Activated CD4-positive, CD25-positive, alpha-beta regulatory T cell treated with anti-CD3 and anti-CD28 coated beads, Interleukin-2, amount 50 U/mL, for 72 hours (primary cell): ENCODE results near the gene EEIG1.
"Not testable (repeated sequence)": the region's sequence is repeated elsewhere in the genome, so short reads cannot be mapped to it uniquely, and the experiment has no call there.

Experiments used
- DNase-seq: peaks from one replicate; pipeline ENCODE4 v3.0.0; 2021

The EEIG1 gene

GRCh38 chr9:127980706-127981558, at the start of gene EEIG1:
Gene EEIG1 (minus strand): TSS chr9:127980989. CDS start chr9:127980137, 852 bp downstream.
- peak; percentile 99 for DNase-seq

GRCh38 chr9:128027705-128028104, 46.9 kb upstream of the EEIG1 start:
- DNase-seq = no peak

GRCh38 chr9:128026773-128027541, 46.2 kb upstream of the EEIG1 start:
- DNase-seq = peak; percentile 59

GRCh38 chr9:128026255-128026772, 45.5 kb upstream of the EEIG1 start:
- DNase-seq = peak; percentile 70

GRCh38 chr9:128025736-128026135, 44.9 kb upstream of the EEIG1 start:
- no peak for DNase-seq

- DNase-seq = no peak
Observed at GRCh38 chr9:128024761-128025308, 44.0 kb upstream of the EEIG1 start.

- not testable (repeated sequence) for DNase-seq
Observed at GRCh38 chr9:128023671-128024070, 42.9 kb upstream of the EEIG1 start.

GRCh38 chr9:128022886-128023285, 42.1 kb upstream of the EEIG1 start:
- no peak for DNase-seq

- DNase-seq = no peak
Observed at GRCh38 chr9:128021098-128021497, 40.3 kb upstream of the EEIG1 start.

GRCh38 chr9:128020692-128021091, 39.9 kb upstream of the EEIG1 start:
- DNase-seq = no peak

- no peak for DNase-seq
Observed at GRCh38 chr9:128015696-128016095, 34.9 kb upstream of the EEIG1 start.

GRCh38 chr9:128011071-128011817, 30.5 kb upstream of the EEIG1 start:
- no peak for DNase-seq

GRCh38 chr9:128009639-128010038, 28.9 kb upstream of the EEIG1 start:
- no peak for DNase-seq

- no peak for DNase-seq
Observed at GRCh38 chr9:128008171-128008570, 27.4 kb upstream of the EEIG1 start.

GRCh38 chr9:128007566-128008138, 26.9 kb upstream of the EEIG1 start:
- peak; percentile 82 for DNase-seq

- no peak for DNase-seq
Observed at GRCh38 chr9:128006332-128006996, 25.7 kb upstream of the EEIG1 start.

- no peak for DNase-seq
Observed at GRCh38 chr9:128005923-128006322, 25.1 kb upstream of the EEIG1 start.

GRCh38 chr9:128003966-128004604, 23.3 kb upstream of the EEIG1 start:
- no peak for DNase-seq

- DNase-seq = no peak
Observed at GRCh38 chr9:128002959-128003358, 22.2 kb upstream of the EEIG1 start.

GRCh38 chr9:128001779-128002298, 21.1 kb upstream of the EEIG1 start:
- no peak for DNase-seq
